Esophagus (tissue), 2 donors: ENCODE data around the gene SNX20. TPM values are rescaled to one million over a fixed set of nuclear protein-coding genes. Genes with fewer than 3 reads are reported as not detected.
A peak's percentile ranks its signal among the peaks of the same experiment; 100 is the strongest.

Source experiments
- H3K27ac ChIP-seq, 2 donors: one replicate each; pipeline ENCODE4 v1.5.1; 2013; ENCODE audit warnings: low read depth in 2 of 2, mild to moderate bottlenecking in 2 of 2, inconsistent platforms in 1 of 2, low read length in 1 of 2, moderate library complexity in 1 of 2
- H3K27me3 ChIP-seq, 2 donors: one replicate each; pipeline ENCODE4 v1.6.1; 2013; ENCODE audit warnings: low read length in 2 of 2, control low read depth in 1 of 2, mild to moderate bottlenecking in 1 of 2; ENCODE audit not compliant: insufficient read depth in 2 of 2, control insufficient read depth in 1 of 2
- H3K36me3 ChIP-seq, 2 donors: one replicate each; pipeline ENCODE4 v1.6.1; 2013; ENCODE audit warnings: low read length in 1 of 2; ENCODE audit not compliant: control insufficient read depth in 2 of 2, insufficient read depth in 2 of 2
- H3K4me1 ChIP-seq, 2 donors: one replicate each; pipeline ENCODE4 v1.6.1; 2013; ENCODE audit warnings: low read length in 1 of 2; ENCODE audit not compliant: control insufficient read depth in 2 of 2, insufficient read depth in 2 of 2
- H3K4me3 ChIP-seq, 2 donors: one replicate each; pipeline ENCODE4 v1.5.1; 2013; ENCODE audit warnings: low read length in 2 of 2, mild to moderate bottlenecking in 2 of 2, low read depth in 1 of 2, moderate library complexity in 1 of 2
- H3K9me3 ChIP-seq, 2 donors: one replicate each; pipeline ENCODE4 v1.6.1; 2013; ENCODE audit warnings: mild to moderate bottlenecking in 2 of 2, low read depth in 1 of 2, low read length in 1 of 2, moderate library complexity in 1 of 2; ENCODE audit not compliant: control insufficient read depth in 2 of 2, insufficient read depth in 1 of 2
- WGBS, 2 donors: extraction: QIAGEN DNeasy Blood & Tissue Kit; methylation state at CpG; one replicate each; pipeline ENCODE4 v1.1.7; 2013; 5-methylcytosine and 5-hydroxymethylcytosine counted together
- polyA plus RNA-seq, 2 donors: library from polyadenylated mRNA; stranded (reverse); fragments of 200-250 nt; gene quantifications; one replicate each; pipeline ENCODE4 v1.2.3, GENCODE V29; 2013
- donor health status: healthy with polysubstance abuse.
- donor health status: Bipolar disorder and iron deficiency.

SNX20 gene
- polyA plus RNA-seq, 2 donors, result 0.43 to 0.75 TPM

- H3K27me3 ChIP-seq, result no peaks in the 10 kb centered on the region
- H3K4me3 ChIP-seq, result no peak overlapping the region
- no peaks in the 10 kb centered on the region for H3K9me3 ChIP-seq
- peaks cover 3 to 8% of the 10 kb centered on the region in 2 donors for H3K4me1 ChIP-seq
- H3K27ac ChIP-seq, result peak overlapping the region in 1 of 2 donors; percentile 8
- WGBS, 2 donors, result 78 to 81% methylated on average over 11 of the region's 11 CpGs
- no peaks in the 10 kb centered on the region for H3K36me3 ChIP-seq
Measured at GRCh38 chr16:50684823-50685461, 3.8 kb upstream of the SNX20 start.

DNA sequence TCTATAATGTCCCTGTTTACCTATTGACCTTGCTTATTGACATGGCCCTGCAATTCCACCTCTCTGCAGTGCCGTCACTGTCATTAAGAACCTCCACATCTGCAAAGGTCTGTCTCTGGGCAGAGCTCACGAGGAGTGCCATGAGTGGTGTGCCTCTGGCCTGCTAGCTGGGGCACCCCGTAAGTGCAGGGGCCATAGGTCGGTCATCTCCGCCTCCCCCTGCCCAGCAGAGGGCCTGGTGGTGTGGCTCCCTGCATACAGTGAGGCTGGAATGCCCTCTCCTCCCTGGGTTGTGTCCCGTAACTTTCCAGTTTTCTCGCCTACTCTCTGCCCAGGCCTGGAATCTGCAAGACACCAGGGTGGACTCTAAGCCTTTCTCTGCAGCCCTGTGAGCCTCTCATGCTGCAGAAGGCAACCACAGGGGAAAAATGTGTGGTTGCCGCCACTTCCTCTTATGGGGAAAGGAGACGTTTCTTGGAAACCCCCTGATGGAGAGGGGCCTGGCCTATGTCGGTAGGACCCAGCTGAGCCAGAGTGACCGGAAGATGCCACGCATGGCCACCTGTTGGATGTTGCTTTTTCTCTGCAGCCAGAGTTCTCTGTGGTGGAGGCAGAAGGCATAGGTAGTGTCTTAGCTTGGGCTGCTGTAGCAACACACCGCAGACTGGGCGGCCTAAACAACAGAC is 2.7 kb upstream of the SNX20 start:
- Histone ChIP-seq H3K27ac (peak overlapping the region in 1 of 2 donors; percentile 13), H3K9me3 (no peaks in the 10 kb centered on the region), H3K36me3 (no peaks in the 10 kb centered on the region), H3K4me3 (no peak overlapping the region), H3K27me3 (no peaks in the 10 kb centered on the region), H3K4me1 (peaks cover 3 to 8% of the 10 kb centered on the region in 2 donors)
- WGBS, 2 donors, result 72 to 74% methylated on average over 14 of the region's 14 CpGs

GRCh38 chr16:50680556-50680893 is 587 bp downstream of the SNX20 start:
- Histone ChIP-seq H3K4me3 (peak overlapping the region; percentile 4 to 20), H3K27ac (peak overlapping the region in 1 of 2 donors; percentile 18), H3K4me1 (peaks cover 0 to 9% of the 10 kb centered on the region in 2 donors), H3K9me3 (no peaks in the 10 kb centered on the region), H3K27me3 (no peaks in the 10 kb centered on the region), H3K36me3 (no peaks in the 10 kb centered on the region)
- WGBS, 2 donors, result 82 to 89% methylated on average over 3 of the region's 3 CpGs

GRCh38 chr16:50679676-50680555 is 1.2 kb downstream of the SNX20 start:
- no peaks in the 10 kb centered on the region for H3K9me3 ChIP-seq
- H3K27me3 ChIP-seq, result no peaks in the 10 kb centered on the region
- H3K36me3 ChIP-seq, result no peaks in the 10 kb centered on the region
- H3K4me1 ChIP-seq, result peaks cover 0 to 7% of the 10 kb centered on the region in 2 donors
- peak overlapping the region in 1 of 2 donors; percentile 18 for H3K27ac ChIP-seq
- H3K4me3 ChIP-seq, result peak overlapping the region in 1 of 2 donors; percentile 20
- WGBS, 2 donors, result 82 to 88% methylated on average over 6 of the region's 6 CpGs

- H3K36me3 ChIP-seq, result no peaks in the 10 kb centered on the region
- H3K27ac ChIP-seq, result no peak overlapping the region
- H3K4me1 ChIP-seq, result peaks cover 0 to 6% of the 10 kb centered on the region in 2 donors
- no peak overlapping the region for H3K4me3 ChIP-seq
- WGBS, 2 donors, result 85 to 88% methylated on average over 14 of the region's 14 CpGs
- no peaks in the 10 kb centered on the region for H3K9me3 ChIP-seq
- H3K27me3 ChIP-seq, result no peaks in the 10 kb centered on the region
Measured at GRCh38 chr16:50679266-50679665, 1.8 kb downstream of the SNX20 start.

GRCh38 chr16:50678531-50678930 is 2.6 kb downstream of the SNX20 start:
- Histone ChIP-seq H3K27ac (no peak overlapping the region), H3K27me3 (no peaks in the 10 kb centered on the region), H3K4me1 (peaks cover 0 to 6% of the 10 kb centered on the region in 2 donors), H3K4me3 (no peak overlapping the region), H3K9me3 (peaks cover 0 to 4% of the 10 kb centered on the region in 2 donors), H3K36me3 (peaks cover 0 to 4% of the 10 kb centered on the region in 2 donors)
- WGBS, 2 donors, result 60 to 74% methylated on average over 3 of the region's 3 CpGs

DNA sequence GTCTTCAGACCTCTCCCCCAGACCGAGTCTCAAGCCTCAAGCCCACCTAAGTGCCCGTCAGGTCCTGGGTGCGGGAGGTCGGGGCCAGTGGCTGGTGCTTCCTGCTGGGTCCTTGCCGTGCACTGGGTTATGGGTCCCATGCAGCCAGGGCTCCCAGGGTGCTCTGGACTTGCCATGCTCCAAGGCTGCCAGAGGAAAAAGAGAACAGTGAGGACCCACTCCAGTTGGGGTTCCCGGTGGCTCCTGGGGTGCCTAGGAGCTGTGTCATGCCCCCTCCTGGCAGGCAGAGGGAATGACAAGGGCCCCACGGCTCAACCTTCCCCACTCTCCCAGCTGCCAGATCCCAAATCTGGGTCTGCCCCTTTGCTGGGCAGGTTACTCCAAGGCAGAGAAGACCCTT is 3.8 kb downstream of the SNX20 start:
- Histone ChIP-seq H3K27me3 (no peaks in the 10 kb centered on the region), H3K9me3 (peaks cover 3 to 10% of the 10 kb centered on the region in 2 donors), H3K4me1 (peaks cover 0 to 6% of the 10 kb centered on the region in 2 donors), H3K36me3 (peaks cover 0 to 6% of the 10 kb centered on the region in 2 donors), H3K27ac (no peak overlapping the region), H3K4me3 (no peak overlapping the region)
- 78 to 80% methylated on average over 7 of the region's 7 CpGs for WGBS, 2 donors

DNA sequence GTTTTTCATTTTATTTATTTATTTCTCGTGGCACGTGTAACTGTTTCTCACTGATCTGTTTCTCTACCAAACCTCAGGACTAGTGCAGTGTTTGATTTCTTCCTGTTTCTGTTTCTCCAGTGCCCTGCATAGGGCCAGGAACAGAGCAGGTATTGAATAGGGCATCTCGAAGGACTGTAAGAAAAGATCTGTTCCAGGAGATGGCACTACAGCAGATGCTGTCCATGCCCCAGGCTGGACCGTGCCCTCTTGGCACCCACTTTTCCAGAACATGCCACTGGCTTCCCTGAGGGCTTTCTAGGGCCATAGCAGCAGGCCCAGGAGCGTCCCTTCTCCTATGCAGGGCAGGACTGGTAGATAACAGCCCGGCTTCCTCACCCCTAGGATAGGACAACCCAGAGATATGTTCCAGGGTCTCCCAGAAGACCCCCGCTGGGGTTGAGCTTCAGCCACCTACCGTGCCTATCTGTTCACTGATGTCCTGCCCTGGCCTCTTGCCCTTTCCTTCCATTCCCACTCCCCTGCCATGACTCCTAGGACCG is 4.4 kb downstream of the SNX20 start:
- no peak overlapping the region for H3K4me3 ChIP-seq
- H3K4me1 ChIP-seq, result peaks cover 0 to 6% of the 10 kb centered on the region in 2 donors
- 72 to 85% methylated on average over 9 of the region's 9 CpGs for WGBS, 2 donors
- peak overlapping the region in 1 of 2 donors; percentile 10 for H3K27ac ChIP-seq
- no peaks in the 10 kb centered on the region for H3K27me3 ChIP-seq
- peaks cover 3 to 16% of the 10 kb centered on the region in 2 donors for H3K9me3 ChIP-seq
- peaks cover 0 to 6% of the 10 kb centered on the region in 2 donors for H3K36me3 ChIP-seq
